HG03378 (cell line): ENCODE measurements around the gene REC8.

ENCODE experiments used
- ATAC-seq: cut with Tn5 transposase; IDR thresholded peaks from one replicate; pipeline ENCODE4 v1.9.1; 2021; ENCODE audit warnings: mild to moderate bottlenecking, moderate library complexity; ENCODE audit not compliant: unreplicated experiment

Gene REC8

DNA sequence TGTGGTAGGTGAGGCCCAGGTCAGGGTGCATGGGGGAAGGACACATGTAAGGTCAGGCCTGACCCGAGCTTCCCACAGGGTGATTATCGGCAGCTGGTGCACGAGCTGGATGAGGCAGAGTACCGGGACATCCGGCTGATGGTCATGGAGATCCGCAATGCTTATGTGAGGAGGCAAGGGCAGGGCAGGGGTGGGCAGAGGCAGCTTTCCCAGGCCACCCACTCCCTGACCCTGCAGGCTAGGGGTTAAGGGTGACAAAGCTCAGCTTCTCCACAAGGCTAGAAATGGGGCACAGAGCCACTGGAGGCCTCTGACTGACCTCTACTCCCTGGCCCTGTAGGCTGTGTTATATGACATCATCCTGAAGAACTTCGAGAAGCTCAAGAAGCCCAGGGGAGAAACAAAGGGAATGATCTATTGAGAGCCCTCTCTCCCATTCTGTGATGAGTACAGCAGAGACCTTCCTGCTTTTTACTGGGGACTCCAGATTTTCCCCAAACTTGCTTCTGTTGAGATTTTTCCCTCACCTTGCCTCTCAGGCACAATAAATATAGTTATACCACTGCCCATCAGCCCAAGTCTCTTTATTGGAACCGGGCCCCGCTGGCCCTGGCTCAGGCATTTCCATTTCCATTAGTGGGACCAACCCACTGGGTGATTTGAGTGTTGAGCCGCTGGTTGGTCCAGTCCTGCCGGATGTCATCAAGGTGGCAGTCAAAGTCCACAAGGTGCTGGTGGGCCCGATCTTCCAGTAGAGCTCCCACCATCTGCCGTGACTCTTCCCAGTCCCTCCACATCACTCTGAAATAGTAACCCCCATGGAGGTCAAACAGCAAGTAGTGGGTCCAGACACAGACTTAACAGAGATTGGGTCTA lies 33.2 kb upstream of the REC8 start:
- ATAC-seq, result no peak

- ATAC-seq, result no peak
Measured at GRCh38 chr14:24139272-24139934, 32.5 kb upstream of the REC8 start.

DNA sequence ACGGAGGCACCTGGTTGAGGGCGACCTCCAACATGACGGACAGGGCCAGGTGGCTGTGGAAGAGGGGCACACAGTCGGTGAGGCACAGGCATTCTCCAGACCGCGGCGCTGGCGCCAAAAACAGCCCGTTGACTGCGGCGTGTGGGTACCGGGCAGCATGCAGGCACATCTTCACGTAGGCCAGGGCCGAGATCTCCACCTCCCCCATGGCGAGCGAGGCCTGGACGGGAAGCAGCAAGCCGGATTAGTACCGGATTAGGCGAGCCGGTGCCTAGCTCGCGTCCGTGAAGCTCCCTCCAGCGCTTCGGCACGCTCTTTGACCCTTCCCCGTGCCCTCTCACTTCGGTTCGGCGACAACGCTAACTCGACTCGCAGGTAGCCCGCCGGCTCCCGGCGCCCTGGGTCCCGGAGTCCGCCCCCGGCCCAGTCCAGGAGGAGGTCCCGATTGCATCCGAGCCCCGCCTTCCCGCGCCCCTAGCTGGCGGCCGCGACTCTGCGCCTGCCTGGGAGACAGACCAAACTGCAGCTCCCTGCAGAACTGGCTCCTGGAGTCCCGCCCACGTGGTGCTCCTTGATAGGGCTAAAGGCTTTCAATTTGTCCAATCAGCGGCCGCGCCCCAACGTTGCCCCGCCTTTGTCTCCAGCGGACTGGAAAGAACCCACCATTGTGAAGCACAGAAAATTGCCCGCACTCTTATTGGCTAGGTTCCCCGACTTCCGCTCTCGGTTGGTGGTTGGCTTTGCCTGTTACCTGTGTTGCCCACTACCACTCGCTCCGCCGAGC lies 30.6 kb upstream of the REC8 start, which contains the start of gene EMC9:
Gene EMC9 (minus strand): TSS at position 495 of the 784 bp plus-strand sequence. CDS start 287 bp downstream, at position 208.
- peak; percentile 78 for ATAC-seq

- no peak for ATAC-seq
Measured at GRCh38 chr14:24143511-24143910, 28.4 kb upstream of the REC8 start.

DNA sequence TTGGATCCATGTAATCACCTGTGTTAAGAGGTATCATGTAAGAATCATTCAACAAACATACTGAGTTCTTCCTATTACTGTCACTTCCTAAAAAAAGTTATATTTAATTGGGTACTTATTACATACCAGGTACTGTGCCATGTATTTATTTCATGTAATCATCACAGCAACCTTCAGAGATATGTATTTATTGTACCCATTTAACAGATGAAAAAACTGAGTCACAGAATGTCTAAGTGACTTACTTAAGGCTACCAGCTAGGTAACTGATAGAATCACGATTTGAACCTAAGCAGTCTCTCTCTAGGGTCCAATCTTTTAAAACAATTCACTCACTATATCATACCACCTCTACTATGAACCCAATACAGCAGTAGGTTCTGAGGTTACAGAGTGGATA lies 27.4 kb upstream of the REC8 start:
- ATAC-seq, result no peak

- ATAC-seq, result no peak
Measured at GRCh38 chr14:24145219-24145618, 26.7 kb upstream of the REC8 start.

- no peak for ATAC-seq
Measured at GRCh38 chr14:24145690-24146452, 26.0 kb upstream of the REC8 start.

DNA sequence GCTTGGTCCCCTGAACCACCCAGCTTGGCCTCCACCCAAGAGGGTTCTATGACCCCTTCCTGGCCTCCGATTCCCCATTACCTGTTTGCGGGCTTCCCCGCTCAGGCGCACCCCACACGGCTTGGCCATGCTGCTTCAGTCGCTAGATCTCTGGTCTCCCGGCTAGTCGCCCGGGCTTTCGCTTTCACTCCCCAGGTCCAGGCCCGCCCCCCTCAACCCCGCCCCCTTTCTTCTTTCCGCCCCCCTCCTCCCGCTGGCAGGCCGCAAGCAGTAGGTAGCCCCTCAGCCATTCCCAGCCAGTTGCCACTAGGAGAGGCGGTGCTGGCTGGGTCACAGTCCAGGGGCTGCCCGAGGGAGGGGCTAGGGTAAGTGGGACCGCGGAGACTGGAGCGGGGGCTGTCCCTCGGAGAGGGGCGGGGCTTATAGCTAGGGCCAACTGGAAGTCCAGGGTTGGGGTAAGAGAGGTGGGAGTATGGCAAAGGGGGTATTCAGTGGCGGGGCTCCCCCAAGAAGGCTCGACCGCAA lies 25.4 kb upstream of the REC8 start, which contains the start of gene PSME2:
Gene PSME2 (minus strand): TSS at position 158 of the 525 bp plus-strand sequence. CDS start 29 bp downstream, at position 129.
- ATAC-seq, result peak; percentile 54

- peak; percentile 79 for ATAC-seq
Measured at GRCh38 chr14:24146978-24147760, 24.7 kb upstream of the REC8 start, which contains the start of gene RNF31. TSS of gene RNF31 (plus strand) at chr14:24147498. CDS start at chr14:24147699, 201 bp downstream.

GRCh38 chr14:24147761-24148428 lies 24.0 kb upstream of the REC8 start:
- ATAC-seq, result no peak

DNA sequence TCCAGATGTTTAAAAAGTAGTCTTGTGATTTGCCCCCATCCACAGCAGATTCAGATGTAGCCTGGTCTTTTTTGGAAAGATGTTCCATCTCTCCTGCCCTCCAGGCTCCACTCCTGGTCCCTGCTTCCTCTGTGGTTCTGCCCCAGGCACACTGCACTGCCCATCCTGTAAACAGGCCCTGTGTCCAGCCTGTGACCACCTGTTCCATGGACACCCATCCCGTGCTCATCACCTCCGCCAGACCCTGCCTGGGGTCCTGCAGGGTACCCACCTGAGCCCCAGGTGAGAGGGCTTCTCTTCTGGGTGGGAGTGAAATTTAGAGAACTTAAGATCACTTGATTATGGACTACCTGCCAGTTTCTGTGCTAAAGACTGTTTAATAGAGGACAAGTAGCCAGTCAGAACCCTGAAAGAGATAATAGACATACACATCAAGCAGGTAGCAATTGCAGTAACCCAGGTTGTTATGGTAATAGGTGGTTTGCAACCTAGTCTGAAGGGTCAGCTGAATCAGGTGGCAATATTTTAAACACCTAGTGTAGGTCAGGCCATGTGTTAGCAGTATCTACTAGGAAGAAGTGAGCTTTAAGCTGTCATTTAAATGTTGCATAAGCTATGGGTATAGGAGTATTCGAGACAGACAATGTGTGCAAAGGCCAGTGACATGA lies 22.4 kb upstream of the REC8 start:
- ATAC-seq, result no peak

DNA sequence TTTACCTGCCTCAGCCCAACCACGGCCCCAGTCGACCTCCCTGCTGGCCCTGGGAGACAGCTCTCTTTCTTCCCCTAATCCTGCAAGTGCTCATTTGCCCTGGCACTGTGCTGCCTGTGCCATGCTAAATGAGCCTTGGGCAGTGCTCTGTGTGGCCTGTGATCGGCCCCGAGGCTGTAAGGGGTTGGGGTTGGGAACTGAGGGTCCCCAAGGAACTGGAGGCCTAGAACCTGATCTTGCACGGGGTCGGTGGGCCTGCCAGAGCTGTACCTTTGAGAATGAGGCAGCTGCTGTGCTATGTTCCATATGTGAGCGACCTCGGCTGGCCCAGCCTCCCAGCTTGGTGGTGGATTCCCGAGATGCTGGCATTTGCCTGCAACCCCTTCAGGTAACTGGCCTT lies 21.8 kb upstream of the REC8 start:
- ATAC-seq, result no peak

- no peak for ATAC-seq
Measured at GRCh38 chr14:24150567-24150966, 21.3 kb upstream of the REC8 start.

- no peak for ATAC-seq
Measured at GRCh38 chr14:24150993-24151392, 20.9 kb upstream of the REC8 start.

DNA sequence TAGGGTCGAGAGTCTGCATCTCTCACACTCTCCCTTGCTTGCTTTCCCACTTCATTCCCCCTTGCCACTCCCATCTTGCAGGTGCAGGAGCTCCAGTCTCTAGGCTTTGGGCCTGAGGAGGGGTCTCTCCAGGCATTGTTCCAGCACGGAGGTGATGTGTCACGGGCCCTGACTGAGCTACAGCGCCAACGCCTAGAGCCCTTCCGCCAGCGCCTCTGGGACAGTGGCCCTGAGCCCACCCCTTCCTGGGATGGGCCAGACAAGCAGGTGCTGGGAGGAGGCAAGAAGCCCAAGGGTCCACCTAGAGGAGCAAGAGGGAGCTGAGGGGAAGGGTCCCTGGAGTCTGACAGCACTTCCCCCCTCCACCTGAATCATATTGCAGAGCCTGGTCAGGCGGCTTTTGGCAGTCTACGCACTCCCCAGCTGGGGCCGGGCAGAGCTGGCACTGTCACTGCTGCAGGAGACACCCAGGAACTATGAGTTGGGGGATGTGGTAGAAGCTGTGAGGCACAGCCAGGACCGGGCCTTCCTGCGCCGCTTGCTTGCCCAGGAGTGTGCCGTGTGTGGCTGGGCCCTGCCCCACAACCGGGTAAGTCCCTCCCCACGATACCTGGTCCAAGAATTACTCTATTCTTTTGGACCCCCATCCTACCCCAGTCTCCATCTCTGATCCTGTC lies 20.3 kb upstream of the REC8 start:
- no peak for ATAC-seq

GRCh38 chr14:24155100-24155499 lies 16.8 kb upstream of the REC8 start:
- ATAC-seq, result no peak

- ATAC-seq, result no peak
Measured at GRCh38 chr14:24156840-24157239, 15.0 kb upstream of the REC8 start.

DNA sequence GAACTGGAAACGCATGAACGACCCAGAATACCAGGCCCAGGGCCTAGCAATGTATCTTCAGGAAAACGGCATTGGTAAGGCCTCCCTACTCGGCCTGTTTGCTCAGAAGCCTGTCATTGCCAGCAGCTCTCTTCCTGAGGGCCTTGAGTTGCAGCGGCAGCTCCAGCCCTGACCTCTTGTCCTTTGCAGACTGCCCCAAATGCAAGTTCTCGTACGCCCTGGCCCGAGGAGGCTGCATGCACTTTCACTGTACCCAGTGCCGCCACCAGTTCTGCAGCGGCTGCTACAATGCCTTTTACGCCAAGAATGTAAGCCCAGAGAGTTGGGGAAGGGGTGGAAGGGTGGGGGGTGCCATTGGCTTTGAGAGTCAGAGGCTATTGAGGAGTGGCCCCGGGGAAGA lies 14.5 kb upstream of the REC8 start:
- ATAC-seq, result no peak
